ENCODE results near the gene GCSAM.

Gene GCSAM, protein sequence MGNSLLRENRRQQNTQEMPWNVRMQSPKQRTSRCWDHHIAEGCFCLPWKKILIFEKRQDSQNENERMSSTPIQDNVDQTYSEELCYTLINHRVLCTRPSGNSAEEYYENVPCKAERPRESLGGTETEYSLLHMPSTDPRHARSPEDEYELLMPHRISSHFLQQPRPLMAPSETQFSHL

GRCh38 chr3:112132975-112133448 lies at the start of gene GCSAM:
TSS of gene GCSAM (minus strand) at chr3:112133248. CDS start at chr3:112133120, 128 bp downstream.
- no peak for TF ChIP-seq CTCF (IDR thresholded peaks at IDR 0.05; ENCODE audit: insufficient read depth, low read length, missing control alignments)
- H3K4me3 ChIP-seq (ENCODE audit: low read depth, low read length) = no peak within 1 kb of the TSS
- no peak for DNase-seq (ENCODE audit: low read depth, low spot score)
- ChIA-PET POLR2A (no interaction called here), CTCF (no interaction called here)

DNA sequence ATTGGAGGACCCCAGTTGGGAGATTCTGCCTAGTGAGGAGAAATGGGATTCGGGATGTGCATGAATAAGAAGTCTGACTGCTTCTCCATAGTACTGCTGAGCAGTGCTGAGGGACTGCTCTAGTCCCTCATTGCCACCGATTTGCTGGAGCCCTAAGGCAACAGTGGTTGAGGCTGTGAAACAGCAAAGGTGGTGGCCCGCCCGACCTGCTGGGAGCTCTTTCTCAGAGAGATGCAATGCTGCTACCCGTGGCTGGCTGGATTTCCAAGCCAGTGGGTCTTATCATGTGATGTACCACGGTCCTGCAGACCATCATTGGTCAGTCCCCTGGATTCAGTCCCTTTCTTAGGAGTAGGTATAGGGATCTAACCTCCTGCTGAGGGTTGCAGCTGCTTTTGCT lies 42.6 kb upstream of the GCSAM start:
- TF ChIP-seq CTCF (IDR thresholded peaks at IDR 0.05; ENCODE audit: insufficient read depth, low read length, missing control alignments) = no peak
- CTCF ChIA-PET = no interaction called here
- no peak overlapping the region for H3K4me3 ChIP-seq (ENCODE audit: low read depth, low read length)
- POLR2A ChIA-PET = no interaction called here
- no peak for DNase-seq (ENCODE audit: low read depth, low spot score)

GRCh38 chr3:112175037-112175436 lies 42.0 kb upstream of the GCSAM start:
- no peak for TF ChIP-seq CTCF (IDR thresholded peaks at IDR 0.05; ENCODE audit: insufficient read depth, low read length, missing control alignments)
- H3K4me3 ChIP-seq (ENCODE audit: low read depth, low read length) = no peak overlapping the region
- no peak for DNase-seq (ENCODE audit: low read depth, low spot score)
- ChIA-PET POLR2A (no interaction called here), CTCF (no interaction called here)

DNA sequence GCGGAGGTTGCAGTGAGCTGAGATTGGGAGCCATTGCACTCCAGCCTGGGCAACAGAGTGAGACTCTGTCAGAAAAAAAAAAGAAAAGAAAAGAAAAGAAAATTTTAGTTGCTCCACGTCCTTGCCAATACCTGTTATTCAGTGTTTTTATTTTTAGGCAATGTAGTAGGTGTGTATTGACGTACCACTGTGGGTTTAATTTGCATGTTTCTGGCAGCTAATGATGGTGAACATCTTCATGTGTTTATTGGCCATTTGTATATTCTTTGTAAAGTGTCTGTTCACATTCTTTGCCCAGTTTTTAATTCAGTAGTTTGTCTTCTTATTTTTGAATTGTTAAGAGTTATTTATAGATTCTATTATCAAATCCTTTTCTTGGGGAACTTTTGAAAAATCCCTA lies 38.1 kb upstream of the GCSAM start:
- ChIA-PET CTCF (no interaction called here), POLR2A (no interaction called here)
- TF ChIP-seq CTCF (IDR thresholded peaks at IDR 0.05; ENCODE audit: insufficient read depth, low read length, missing control alignments) = no peak
- H3K4me3 ChIP-seq (ENCODE audit: low read depth, low read length) = no peak overlapping the region
- no peak for DNase-seq (ENCODE audit: low read depth, low spot score)

- CTCF ChIA-PET = interaction anchor here (1.1 to 1.3 kb wide), 2 partner anchors 31 to 33 kb away, joined by 3 read pairs; no protein-coding TSS in a partner anchor
- POLR2A ChIA-PET = interaction anchor here (0.5 kb wide), 1 partner anchor 33 kb away, joined by 3 read pairs; no protein-coding TSS in a partner anchor
- no peak for TF ChIP-seq CTCF (IDR thresholded peaks at IDR 0.05; ENCODE audit: insufficient read depth, low read length, missing control alignments)
Measured at GRCh38 chr3:112170046-112170445, 37.0 kb upstream of the GCSAM start.

GRCh38 chr3:112167758-112168157 lies 34.7 kb upstream of the GCSAM start:
- CTCF ChIA-PET = no interaction called here
- H3K4me3 ChIP-seq (ENCODE audit: low read depth, low read length) = no peak overlapping the region
- DNase-seq (ENCODE audit: low read depth, low spot score) = no peak
- POLR2A ChIA-PET = no interaction called here
- no peak for TF ChIP-seq CTCF (IDR thresholded peaks at IDR 0.05; ENCODE audit: insufficient read depth, low read length, missing control alignments)

More at GRCh38 chr3:112170046-112170445, 37.0 kb upstream of the GCSAM start:
- no peak for DNase-seq (ENCODE audit: low read depth, low spot score)
- no peak overlapping the region for H3K4me3 ChIP-seq (ENCODE audit: low read depth, low read length)

Data from AG04449 (cell line).